Smooth muscle cell (in vitro differentiated cells): ENCODE data around the gene TTYH1. TPM values are rescaled to one million over a fixed set of nuclear protein-coding genes. Genes with fewer than 3 reads are reported as not detected.

Source experiments
- DNase-seq: peaks from one replicate; lab custom pipeline; 2025; ENCODE audit not compliant: unreplicated experiment; lab: John Stamatoyannopoulos, UW
- H2AFZ ChIP-seq: fragments of 200-600 bp; sonication (generic); 2 replicates; pipeline ENCODE4 v1.6.0; 2016; ENCODE audit warnings: antibody characterized with exemption, low read depth, mild to moderate bottlenecking
- H3F3A ChIP-seq: fragments of 200-600 bp; sonication (generic); 2 replicates; pipeline ENCODE4 v1.6.0; 2017; ENCODE audit warnings: antibody characterized with exemption, low read depth
- H3K27ac ChIP-seq: fragments of 200-600 bp; sonication (generic); 2 replicates; pipeline ENCODE4 v1.5.1; 2016; ENCODE audit warnings: low read depth, mild to moderate bottlenecking
- H3K27me3 ChIP-seq: fragments of 200-600 bp; sonication (generic); 2 replicates; pipeline ENCODE4 v1.6.1; 2016; ENCODE audit warnings: low read depth, mild to moderate bottlenecking
- H3K36me3 ChIP-seq: fragments of 200-600 bp; sonication (generic); 2 replicates; pipeline ENCODE4 v1.5.1; 2016; ENCODE audit warnings: low read depth
- H3K4me1 ChIP-seq: fragments of 200-600 bp; sonication (generic); 2 replicates; pipeline ENCODE4 v1.5.1; 2016; ENCODE audit warnings: low read depth
- H3K4me2 ChIP-seq: fragments of 200-600 bp; sonication (generic); 2 replicates; pipeline ENCODE4 v1.6.0; 2016; ENCODE audit warnings: mild to moderate bottlenecking
- H3K4me3 ChIP-seq: fragments of 200-600 bp; sonication (generic); 2 replicates; pipeline ENCODE4 v1.5.1; 2016; ENCODE audit warnings: mild to moderate bottlenecking
- H3K79me2 ChIP-seq: fragments of 200-600 bp; sonication (generic); 2 replicates; pipeline ENCODE4 v1.6.0; 2016; ENCODE audit warnings: low read depth, mild to moderate bottlenecking
- H3K9ac ChIP-seq: fragments of 200-600 bp; sonication (generic); 2 replicates; pipeline ENCODE4 v1.6.0; 2016; ENCODE audit warnings: low read depth
- H3K9me3 ChIP-seq: fragments of 200-600 bp; sonication (generic); replicated peaks from 2 replicates; pipeline ENCODE4 v1.5.1; 2016; ENCODE audit warnings: low read depth
- H4K20me1 ChIP-seq: fragments of 200-600 bp; sonication (generic); 2 replicates; pipeline ENCODE4 v1.6.0; 2016; ENCODE audit warnings: low read depth
- WGBS: methylation state at CpG from one replicate; pipeline ENCODE4 v1.1.7; 2016; ENCODE audit warnings: low lambda C conversion rate; 5-methylcytosine and 5-hydroxymethylcytosine counted together
- polyA plus RNA-seq: library from polyadenylated mRNA; unstranded; fragments of >200 nt; fragmentation: Nextera tagmentation; extraction: Ambion mirVana; gene quantifications from 2 replicates; pipeline ENCODE4 v1.2.1, GENCODE V29; 2016
- total RNA-seq: library from RNA; depleted of rRNA; stranded (reverse); fragments of >200 nt; gene quantifications from 2 replicates; pipeline ENCODE4 v1.2.3, GENCODE V29; 2014
- TF ChIP-seq, protein P1 (sequence below): fragments of 200-600 bp; sonication (generic); IDR thresholded peaks from 2 replicates; pipeline ENCODE4 v1.5.1; 2017; ENCODE audit warnings: borderline replicate concordance, mild to moderate bottlenecking, antibody characterized with exemption; ENCODE audit not compliant: insufficient read depth, poor library complexity, severe bottlenecking

The TTYH1 gene
- total and polyA plus RNA-seq, 2 experiments from 2014 or later: 0.40 to 0.65 TPM

DNA sequence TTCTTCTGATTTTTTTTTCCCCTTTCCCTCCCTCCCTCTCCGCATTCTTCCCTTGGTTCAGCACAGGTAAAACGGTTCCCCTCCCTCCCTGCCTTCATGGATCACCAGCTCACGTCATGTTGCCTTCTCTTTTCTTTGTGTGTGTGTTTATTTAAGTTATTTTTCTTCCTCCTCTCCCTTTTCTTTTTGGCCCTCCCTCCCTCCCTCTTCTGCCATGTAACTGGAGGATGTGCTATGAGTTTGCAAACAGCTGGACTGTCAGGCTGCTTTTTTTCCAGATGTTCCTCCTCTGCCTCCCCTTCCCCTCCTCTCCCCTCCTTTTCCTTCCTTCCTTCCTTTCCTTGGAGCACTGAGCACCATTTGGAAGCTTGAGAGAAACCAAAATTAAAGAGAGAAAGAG lies 46.3 kb downstream of the TTYH1 start:
- peaks cover 29% of the 10 kb centered on the region for H3K79me2 ChIP-seq
- no peak for DNase-seq
- peak overlapping the region; percentile 98 for H3K4me2 ChIP-seq
- H3K9me3 ChIP-seq: no peaks in the 10 kb centered on the region
- 70% methylated on average over 3 of the region's 3 CpGs for WGBS
- H3K36me3 ChIP-seq: peaks cover 7% of the 10 kb centered on the region
- H2AFZ ChIP-seq: no peak overlapping the region
- H4K20me1 ChIP-seq: peaks cover 65% of the 10 kb centered on the region
- H3K27ac ChIP-seq: peak overlapping the region; percentile 90
- H3K27me3 ChIP-seq: no peaks in the 10 kb centered on the region
- peaks cover 35% of the 10 kb centered on the region for H3F3A ChIP-seq
- no peak overlapping the region for H3K4me3 ChIP-seq
- no peaks in the 10 kb centered on the region for H3K4me1 ChIP-seq
- TF ChIP-seq, protein P1, sequence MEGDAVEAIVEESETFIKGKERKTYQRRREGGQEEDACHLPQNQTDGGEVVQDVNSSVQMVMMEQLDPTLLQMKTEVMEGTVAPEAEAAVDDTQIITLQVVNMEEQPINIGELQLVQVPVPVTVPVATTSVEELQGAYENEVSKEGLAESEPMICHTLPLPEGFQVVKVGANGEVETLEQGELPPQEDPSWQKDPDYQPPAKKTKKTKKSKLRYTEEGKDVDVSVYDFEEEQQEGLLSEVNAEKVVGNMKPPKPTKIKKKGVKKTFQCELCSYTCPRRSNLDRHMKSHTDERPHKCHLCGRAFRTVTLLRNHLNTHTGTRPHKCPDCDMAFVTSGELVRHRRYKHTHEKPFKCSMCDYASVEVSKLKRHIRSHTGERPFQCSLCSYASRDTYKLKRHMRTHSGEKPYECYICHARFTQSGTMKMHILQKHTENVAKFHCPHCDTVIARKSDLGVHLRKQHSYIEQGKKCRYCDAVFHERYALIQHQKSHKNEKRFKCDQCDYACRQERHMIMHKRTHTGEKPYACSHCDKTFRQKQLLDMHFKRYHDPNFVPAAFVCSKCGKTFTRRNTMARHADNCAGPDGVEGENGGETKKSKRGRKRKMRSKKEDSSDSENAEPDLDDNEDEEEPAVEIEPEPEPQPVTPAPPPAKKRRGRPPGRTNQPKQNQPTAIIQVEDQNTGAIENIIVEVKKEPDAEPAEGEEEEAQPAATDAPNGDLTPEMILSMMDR: no peak
- H3K9ac ChIP-seq: no peak overlapping the region

DNA sequence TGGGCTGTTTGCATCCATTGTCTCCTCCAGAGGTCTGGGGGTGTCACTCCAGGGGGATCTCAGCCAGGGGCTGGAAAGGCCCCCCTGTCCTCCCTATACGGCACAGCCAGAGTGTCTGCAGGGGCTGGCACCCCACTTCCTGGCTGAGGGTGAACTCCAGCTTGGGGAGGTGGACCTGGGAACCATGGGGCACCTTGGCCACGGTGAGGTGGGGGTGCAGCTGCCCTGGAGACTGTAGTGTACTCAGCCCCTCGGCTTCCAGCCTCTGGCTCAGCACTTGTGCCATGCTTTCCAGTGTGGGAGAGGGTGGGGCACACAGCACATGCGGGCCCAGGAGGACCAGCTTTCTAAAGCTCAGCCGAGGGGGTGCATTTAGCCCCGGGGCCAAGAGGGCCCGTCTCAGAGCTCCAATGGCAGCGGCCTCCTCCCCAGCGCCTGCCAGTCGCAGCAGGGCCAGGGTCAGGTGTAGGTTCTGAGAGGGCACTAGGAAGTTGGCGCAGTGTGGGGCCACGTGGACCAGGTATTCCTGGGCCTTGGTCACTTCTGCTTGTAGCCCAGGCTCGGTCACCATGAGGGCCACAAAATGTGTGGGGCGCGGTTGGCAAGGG lies 46.9 kb downstream of the TTYH1 start:
- no peaks in the 10 kb centered on the region for H3K9me3 ChIP-seq
- peaks cover 35% of the 10 kb centered on the region for H3F3A ChIP-seq
- H3K4me2 ChIP-seq: peak overlapping the region; percentile 98
- peaks cover 4% of the 10 kb centered on the region for H3K36me3 ChIP-seq
- H3K4me3 ChIP-seq: peak overlapping the region; percentile 54
- peaks cover 24% of the 10 kb centered on the region for H3K79me2 ChIP-seq
- H2AFZ ChIP-seq: no peak overlapping the region
- TF ChIP-seq, protein P1: no peak
- WGBS: 91% methylated on average over 15 of the region's 15 CpGs
- H3K27ac ChIP-seq: peak overlapping the region; percentile 90
- H3K9ac ChIP-seq: peak overlapping the region; percentile 79
- no peak for DNase-seq
- no peaks in the 10 kb centered on the region for H3K4me1 ChIP-seq
- H3K27me3 ChIP-seq: no peaks in the 10 kb centered on the region
- peaks cover 59% of the 10 kb centered on the region for H4K20me1 ChIP-seq

DNA sequence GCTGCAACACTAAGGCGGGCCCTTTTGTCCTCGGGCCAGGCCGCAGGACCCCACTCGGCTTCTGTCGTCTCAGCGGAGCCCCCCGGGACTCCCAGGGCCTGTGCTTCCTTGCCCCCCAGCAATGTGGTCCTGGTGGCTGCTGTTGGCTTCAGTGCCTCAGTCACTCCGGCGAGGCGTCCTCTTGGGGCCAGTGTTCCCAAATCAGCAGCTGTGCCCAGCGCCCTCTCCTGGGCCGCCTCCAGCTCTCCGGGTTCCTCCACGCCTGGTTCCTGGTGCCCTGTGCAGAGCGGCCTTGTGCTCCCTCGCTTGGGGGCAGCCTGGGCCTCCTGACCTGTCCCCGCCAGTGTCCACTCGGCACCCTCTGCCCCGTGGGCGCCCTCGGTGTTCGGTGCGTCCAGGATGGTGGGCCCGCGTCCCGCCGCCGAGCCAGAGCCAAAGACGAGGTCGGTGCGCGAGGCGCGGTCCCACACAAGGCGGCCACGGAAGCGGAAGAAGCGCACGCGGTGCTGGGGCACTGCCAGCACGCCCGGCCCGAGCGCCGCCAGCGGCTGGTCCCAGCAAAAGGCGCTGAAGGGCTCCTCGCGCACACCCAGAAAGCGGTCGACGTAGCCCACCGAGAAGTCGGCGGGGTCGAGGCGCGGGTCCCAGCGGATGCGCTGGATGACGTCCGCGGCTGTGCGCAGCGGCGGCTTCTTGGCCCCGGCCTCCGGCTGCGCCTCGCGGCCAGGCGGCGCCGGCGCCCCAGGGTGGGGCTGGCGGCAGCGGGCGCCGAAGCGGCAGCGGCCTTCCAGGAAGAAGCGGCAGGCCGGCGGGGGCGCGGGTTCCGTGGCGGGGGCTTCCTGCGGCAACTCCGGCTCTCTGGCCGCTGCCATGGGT lies 47.6 kb downstream of the TTYH1 start:
- Histone ChIP-seq H3K27me3 (no peaks in the 10 kb centered on the region), H3F3A (peaks cover 28% of the 10 kb centered on the region), H4K20me1 (peaks cover 52% of the 10 kb centered on the region), H3K36me3 (no peaks in the 10 kb centered on the region), H3K4me1 (no peaks in the 10 kb centered on the region), H3K27ac (peak overlapping the region; percentile 90), H3K4me3 (peak overlapping the region; percentile 54), H3K4me2 (peak overlapping the region; percentile 98), H3K9ac (peak overlapping the region; percentile 79), H3K79me2 (peaks cover 17% of the 10 kb centered on the region), H3K9me3 (no peaks in the 10 kb centered on the region), H2AFZ (no peak overlapping the region)
- TF ChIP-seq, protein P1: no peak
- 10% methylated on average over 71 of the region's 91 CpGs for WGBS
- peak; percentile 49 for DNase-seq
